GM21717 (cell line): ENCODE measurements around the gene LGR6.
A peak's percentile ranks its signal among the peaks of the same experiment; 100 is the strongest.

Experiments used
- ATAC-seq: cut with Tn5 transposase; IDR thresholded peaks from one replicate; pipeline ENCODE4 v1.9.1; 2021; ENCODE audit warnings: mild to moderate bottlenecking, moderate library complexity; ENCODE audit not compliant: unreplicated experiment

Gene LGR6

GRCh38 chr1:202217951-202218350 lies 24.4 kb downstream of the LGR6 start:
- ATAC-seq: no peak

- no peak for ATAC-seq
Observed at GRCh38 chr1:202220733-202221132, 27.1 kb downstream of the LGR6 start.

GRCh38 chr1:202221911-202222909 lies 28.6 kb downstream of the LGR6 start:
- no peak for ATAC-seq

- no peak for ATAC-seq
Observed at GRCh38 chr1:202223121-202223860, 29.7 kb downstream of the LGR6 start.

- no peak for ATAC-seq
Observed at GRCh38 chr1:202224453-202224852, 30.9 kb downstream of the LGR6 start.

- ATAC-seq: no peak
Observed at GRCh38 chr1:202225131-202225530, 31.5 kb downstream of the LGR6 start.

GRCh38 chr1:202227053-202227672 lies 33.6 kb downstream of the LGR6 start:
- ATAC-seq: no peak

GRCh38 chr1:202227997-202228401 lies 34.4 kb downstream of the LGR6 start:
- no peak for ATAC-seq

- ATAC-seq: no peak
Observed at GRCh38 chr1:202228484-202229122, 35.0 kb downstream of the LGR6 start.

GRCh38 chr1:202229376-202229775 lies 35.8 kb downstream of the LGR6 start:
- no peak for ATAC-seq

GRCh38 chr1:202230061-202230938 lies 36.7 kb downstream of the LGR6 start:
- ATAC-seq: no peak

GRCh38 chr1:202230939-202231645 lies 37.5 kb downstream of the LGR6 start:
- no peak for ATAC-seq

GRCh38 chr1:202233171-202233570 lies 39.6 kb downstream of the LGR6 start:
- ATAC-seq: no peak

- no peak for ATAC-seq
Observed at GRCh38 chr1:202233804-202234203, 40.2 kb downstream of the LGR6 start.

GRCh38 chr1:202234331-202235002 lies 40.9 kb downstream of the LGR6 start:
- ATAC-seq: no peak

GRCh38 chr1:202235003-202235660 lies 41.5 kb downstream of the LGR6 start:
- ATAC-seq: no peak

GRCh38 chr1:202235856-202236837 lies 42.5 kb downstream of the LGR6 start:
- ATAC-seq: peak; percentile 63
